ENCODE measurements around the gene MYO5B. TPM values are rescaled to one million over a fixed set of nuclear protein-coding genes. Genes with fewer than 3 reads are reported as not detected.

MYO5B gene
- total and polyA plus RNA-seq, 2 donors (not counting 1 experiment from before 2014, with no cell fraction given) = 0.30 to 1.7 TPM

GRCh38 chr18:50195689-50196088 lies 742 bp upstream of the MYO5B start:
- CTCF ChIA-PET = interaction anchor here (0.6 to 2.4 kb wide), 12 partner anchors 10 to 713 kb away, joined by 3 to 7 read pairs (median 4); partner anchors contain the start of gene CFAP53
- ATAC-seq (ENCODE audit: low read depth) (no peak), DNase-seq (no peak)
- peak overlapping the region; percentile 93 for H3K4me2 ChIP-seq (replicated peaks; ENCODE audit: low read depth, low read length, poor library complexity, severe bottlenecking)
- intact Hi-C loops (cut with micrococcal nuclease) = loop anchor here (2.0 kb wide), 2 partner anchors 73 to 161 kb away; no protein-coding TSS in a partner anchor
- peaks cover 0 to 3% (median 2%) of the 10 kb centered on the region in 3 donors for H3K9me3 ChIP-seq (ENCODE audit: control extremely low read depth in 1 of 3, control insufficient read depth in 2 of 3, insufficient read depth in 1 of 3, low read length in 2 of 3)
- no peaks in the 10 kb centered on the region for H3K36me3 ChIP-seq (replicated peaks in 1 of 2; ENCODE audit: control extremely low read depth in 1 of 2, control insufficient read depth in 1 of 2, extremely low read depth in 1 of 2, insufficient read depth in 2 of 2, low read length in 1 of 2)
- H3K27ac ChIP-seq (ENCODE audit: low read length in 2 of 2) = no peak overlapping the region
- H3K27ac Mint-ChIP-seq = no peak overlapping the region
- POLR2A ChIA-PET = no interaction called here
- peaks cover 3% of the 10 kb centered on the region for H3K9me3 Mint-ChIP-seq (ENCODE audit: insufficient read depth)
- peaks cover 67% of the 10 kb centered on the region for H3K27me3 Mint-ChIP-seq
- peaks cover 16% of the 10 kb centered on the region for H3K4me1 Mint-ChIP-seq
- peak overlapping the region; percentile 27 for H2AFZ ChIP-seq (ENCODE audit: insufficient read depth, low read depth, low read length, poor library complexity, severe bottlenecking)
- 38% methylated on average over 10 of the region's 10 CpGs for whole genome bisulfite sequencing (ENCODE audit: insufficient coverage)
- no peaks in the 10 kb centered on the region for H4K20me1 ChIP-seq (ENCODE audit: control insufficient read depth, insufficient read depth, low read length, poor library complexity, severe bottlenecking)
- H3K9ac ChIP-seq (ENCODE audit: low read length) = peak overlapping the region; percentile 32
- H3K4me3 Mint-ChIP-seq = peak overlapping the region; percentile 68
- H3K79me2 ChIP-seq (ENCODE audit: control insufficient read depth, insufficient read depth, low read length) = no peaks in the 10 kb centered on the region
- TF ChIP-seq EZH2 (IDR thresholded peaks at IDR 0.05; ENCODE audit: borderline replicate concordance, insufficient read depth, low read depth, low read length, poor library complexity, severe bottlenecking) (no peak), CTCF (IDR thresholded peaks at IDR 0.05) (no peak)
- peak overlapping the region in 3 of 5 experiments; percentile 30 to 60 (median 40) for H3K4me3 ChIP-seq (ENCODE audit: control extremely low read depth in 1 of 5, extremely low read depth in 1 of 5, insufficient read depth in 1 of 5, low read depth in 2 of 5, low read length in 4 of 5)
- peaks cover 24 to 26% of the 10 kb centered on the region in 2 donors for H3K4me1 ChIP-seq (ENCODE audit: control insufficient read depth in 2 of 2, insufficient read depth in 2 of 2, low read length in 2 of 2)
- peaks cover 0 to 45% (median 29%) of the 10 kb centered on the region in 4 experiments for H3K27me3 ChIP-seq (replicated peaks in 1 of 4; ENCODE audit: control extremely low read depth in 1 of 4, control insufficient read depth in 3 of 4, insufficient read depth in 4 of 4, low read length in 3 of 4)

All from B cell (primary cell).